Hepatocyte (in vitro differentiated cells): Measurements from ENCODE around the gene RASGRF1.

Source experiments
- EZH2 ChIP-seq: fragments of 200-600 bp; sonication (generic); IDR thresholded peaks from 2 replicates; pipeline ENCODE4 v1.6.1; 2016; ENCODE audit warnings: antibody characterized with exemption, mild to moderate bottlenecking, borderline replicate concordance
- TF ChIP-seq, protein P1 (sequence below): fragments of 200-600 bp; sonication (generic); IDR thresholded peaks from 2 replicates; pipeline ENCODE4 v1.5.1; 2016; ENCODE audit warnings: antibody characterized with exemption, mild to moderate bottlenecking; ENCODE audit not compliant: poor library complexity

DNA sequence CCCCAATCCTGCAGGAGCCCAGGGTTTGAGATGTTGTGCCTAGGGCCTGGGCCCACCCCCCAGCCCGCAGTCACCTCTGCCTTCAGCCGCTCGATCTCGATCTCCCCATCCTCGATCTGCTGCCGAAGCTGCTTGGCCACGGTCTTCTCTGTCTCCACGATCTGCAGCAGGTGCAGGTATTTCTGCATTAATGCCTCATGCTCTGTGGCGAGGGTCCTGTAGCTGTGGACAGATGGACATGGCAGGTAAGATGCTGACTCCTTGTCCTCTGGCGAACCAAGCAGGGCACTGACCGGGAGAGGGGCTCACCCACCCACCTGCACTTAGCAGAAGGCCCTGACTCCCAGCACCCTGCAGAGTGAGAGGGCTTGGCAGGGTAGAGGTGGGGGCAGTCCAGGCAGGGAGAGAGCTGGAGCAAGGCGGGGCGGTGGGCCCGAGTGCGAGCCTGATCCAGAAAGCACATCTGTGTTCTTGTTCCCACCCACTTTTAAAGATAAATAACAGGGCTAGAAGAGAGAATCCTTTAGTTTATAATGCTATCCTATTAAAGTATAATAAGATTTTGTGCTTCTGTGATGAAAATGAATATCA lies 32.2 kb downstream of the RASGRF1 start:
- TF ChIP-seq, protein P1, sequence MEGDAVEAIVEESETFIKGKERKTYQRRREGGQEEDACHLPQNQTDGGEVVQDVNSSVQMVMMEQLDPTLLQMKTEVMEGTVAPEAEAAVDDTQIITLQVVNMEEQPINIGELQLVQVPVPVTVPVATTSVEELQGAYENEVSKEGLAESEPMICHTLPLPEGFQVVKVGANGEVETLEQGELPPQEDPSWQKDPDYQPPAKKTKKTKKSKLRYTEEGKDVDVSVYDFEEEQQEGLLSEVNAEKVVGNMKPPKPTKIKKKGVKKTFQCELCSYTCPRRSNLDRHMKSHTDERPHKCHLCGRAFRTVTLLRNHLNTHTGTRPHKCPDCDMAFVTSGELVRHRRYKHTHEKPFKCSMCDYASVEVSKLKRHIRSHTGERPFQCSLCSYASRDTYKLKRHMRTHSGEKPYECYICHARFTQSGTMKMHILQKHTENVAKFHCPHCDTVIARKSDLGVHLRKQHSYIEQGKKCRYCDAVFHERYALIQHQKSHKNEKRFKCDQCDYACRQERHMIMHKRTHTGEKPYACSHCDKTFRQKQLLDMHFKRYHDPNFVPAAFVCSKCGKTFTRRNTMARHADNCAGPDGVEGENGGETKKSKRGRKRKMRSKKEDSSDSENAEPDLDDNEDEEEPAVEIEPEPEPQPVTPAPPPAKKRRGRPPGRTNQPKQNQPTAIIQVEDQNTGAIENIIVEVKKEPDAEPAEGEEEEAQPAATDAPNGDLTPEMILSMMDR: no peak
- TF ChIP-seq EZH2: no peak
